H54 (cell line): ENCODE data around the gene STH.

Experiments
- DNase-seq: peaks from one replicate; pipeline ENCODE4 v3.0.0; 2011; ENCODE audit warnings: low spot score, mixed read lengths; ENCODE audit not compliant: insufficient read length
- FAIRE-seq: peaks from 3 replicates; lab custom pipeline; 2011; peaks lifted over from hg19 to GRCh38; lab: Jason Lieb, UNC
- POLR2A ChIP-seq: IDR thresholded peaks from 2 replicates; pipeline ENCODE4 v1.6.1; 2011; ENCODE audit warnings: low read depth, mild to moderate bottlenecking, low read length

Gene STH

DNA sequence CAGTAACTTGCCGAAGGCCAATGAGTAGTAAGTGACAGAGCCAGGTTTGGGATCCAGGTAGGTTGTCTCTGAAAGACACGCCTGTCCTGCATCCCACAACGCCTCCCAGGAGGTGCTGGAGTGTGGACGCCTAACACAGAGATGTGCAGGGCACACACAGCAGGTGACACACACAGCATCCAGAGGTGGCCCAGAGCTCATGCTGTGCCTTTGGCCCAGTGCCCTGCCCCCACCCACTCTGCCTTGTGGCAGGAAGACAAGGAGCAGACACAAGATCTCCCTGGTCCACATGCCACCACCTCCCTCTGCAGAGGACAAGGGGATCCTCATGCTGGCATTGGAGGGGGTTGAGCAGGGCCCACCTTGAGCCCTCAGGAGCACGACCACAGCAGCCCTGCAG, 14.7 kb upstream of the STH start:
- FAIRE-seq (no peak), DNase-seq (no peak)
- TF ChIP-seq POLR2A, result no peak

DNA sequence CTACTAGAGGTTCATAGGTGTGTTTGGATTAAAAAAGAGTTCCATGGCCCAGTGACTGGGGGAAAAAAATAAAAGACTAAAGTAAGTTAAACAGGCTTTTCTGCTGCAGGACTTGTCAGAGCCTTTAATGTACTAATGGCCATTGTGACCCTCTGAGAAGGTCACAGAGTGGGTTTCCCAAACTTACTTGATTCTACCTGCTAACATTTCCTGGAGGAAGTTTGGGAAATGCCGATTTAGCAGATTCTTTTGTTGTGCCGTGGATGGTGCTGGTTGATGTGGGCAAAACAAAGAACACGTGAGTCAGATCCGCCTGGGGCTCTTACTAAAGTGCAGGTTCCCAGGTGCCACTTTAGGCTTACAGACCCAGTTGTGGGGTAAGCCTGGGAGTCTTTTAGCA, 13.6 kb upstream of the STH start:
- no peak for FAIRE-seq
- DNase-seq, result no peak
- no peak for TF ChIP-seq POLR2A

DNA sequence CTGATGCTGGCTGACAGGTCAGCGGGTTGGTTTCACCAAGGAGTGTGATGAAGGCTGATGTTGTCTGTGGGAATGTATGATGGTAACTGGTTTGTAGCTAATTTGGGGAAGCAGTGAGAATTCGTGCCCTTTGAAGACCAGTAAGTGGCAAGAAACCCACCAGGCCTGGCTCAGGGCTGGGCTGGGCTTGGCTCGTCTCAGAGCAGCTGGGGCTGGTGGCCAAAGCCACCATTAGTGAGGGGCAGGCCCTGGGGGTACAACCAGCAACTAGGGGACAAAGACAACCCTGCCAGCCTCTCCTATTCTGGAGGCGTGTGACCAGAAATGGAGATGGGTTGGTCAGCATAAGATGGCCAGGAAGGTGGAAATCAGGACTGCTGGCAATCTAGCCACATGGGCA, 13.0 kb upstream of the STH start:
- FAIRE-seq (no peak), DNase-seq (no peak)
- no peak for TF ChIP-seq POLR2A

DNA sequence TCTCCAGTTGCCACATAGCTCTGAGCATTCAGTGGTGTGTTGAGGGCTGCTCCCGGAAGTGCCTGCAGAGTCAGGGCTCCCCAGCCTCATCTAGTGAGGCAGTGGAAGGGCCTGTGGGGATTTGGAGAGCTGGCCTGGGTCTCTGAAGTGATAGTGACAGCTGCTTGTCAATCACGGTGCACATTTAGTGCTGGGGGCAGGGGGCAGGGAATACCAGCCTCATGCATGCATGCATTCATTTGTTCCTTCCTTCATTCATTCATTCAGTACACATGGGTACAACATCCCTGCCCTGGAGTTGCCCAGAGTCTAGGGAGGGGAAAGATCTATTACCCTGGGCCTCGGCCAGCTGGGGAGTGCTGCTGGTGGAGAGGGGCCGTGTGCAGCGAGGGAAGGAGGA, 11.3 kb upstream of the STH start:
- DNase-seq (no peak), FAIRE-seq (no peak)
- no peak for TF ChIP-seq POLR2A

DNA sequence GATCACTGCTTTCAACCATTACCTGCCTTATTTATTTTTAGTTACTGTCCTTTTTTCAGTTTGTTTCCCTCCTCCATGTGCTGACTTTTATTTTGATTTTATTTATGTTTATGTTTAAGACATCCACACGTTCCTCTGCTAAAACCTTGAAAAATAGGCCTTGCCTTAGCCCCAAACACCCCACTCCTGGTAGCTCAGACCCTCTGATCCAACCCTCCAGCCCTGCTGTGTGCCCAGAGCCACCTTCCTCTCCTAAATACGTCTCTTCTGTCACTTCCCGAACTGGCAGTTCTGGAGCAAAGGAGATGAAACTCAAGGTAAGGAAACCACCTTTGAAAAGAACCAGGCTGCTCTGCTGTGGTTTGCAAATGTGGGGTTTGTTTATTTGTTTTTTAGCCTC, 9.3 kb upstream of the STH start:
- DNase-seq, result no peak
- no peak for TF ChIP-seq POLR2A
- FAIRE-seq, result no peak

DNA sequence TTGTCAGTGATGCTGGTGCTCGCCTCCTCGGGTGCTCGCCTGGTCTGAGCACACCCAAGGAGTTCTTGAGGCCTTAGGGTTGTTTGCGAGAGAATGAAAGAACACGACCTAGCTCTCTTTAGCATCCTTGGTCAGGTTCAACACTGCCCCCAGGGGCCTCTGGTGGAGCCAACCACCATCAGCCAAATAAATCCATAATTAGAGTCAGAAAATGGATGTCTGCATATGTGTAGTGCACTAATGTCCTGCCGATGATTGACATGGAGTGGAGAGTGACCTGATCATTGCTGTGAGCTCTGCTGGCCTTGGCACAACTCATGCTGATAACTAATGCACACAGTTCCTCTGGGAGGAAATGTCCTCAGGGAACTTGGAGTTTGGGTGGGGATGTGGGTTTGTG, 8.2 kb upstream of the STH start:
- TF ChIP-seq POLR2A, result no peak
- DNase-seq (no peak), FAIRE-seq (no peak)

DNA sequence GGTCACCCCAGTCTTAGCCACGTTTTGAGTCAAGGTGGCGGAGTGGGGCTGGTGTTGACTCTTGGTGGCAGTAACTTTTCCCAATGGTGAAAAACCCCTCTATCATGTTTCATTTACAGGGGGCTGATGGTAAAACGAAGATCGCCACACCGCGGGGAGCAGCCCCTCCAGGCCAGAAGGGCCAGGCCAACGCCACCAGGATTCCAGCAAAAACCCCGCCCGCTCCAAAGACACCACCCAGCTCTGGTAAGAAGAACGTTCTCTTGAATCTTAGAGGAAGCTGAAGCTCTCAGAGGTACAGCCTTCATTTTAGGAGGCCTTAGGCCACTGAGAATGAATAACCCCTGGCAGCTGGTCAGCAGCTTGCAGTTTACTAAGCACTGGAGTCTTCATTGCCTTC, 7.7 kb upstream of the STH start:
- no peak for TF ChIP-seq POLR2A
- no peak for FAIRE-seq
- DNase-seq, result no peak

DNA sequence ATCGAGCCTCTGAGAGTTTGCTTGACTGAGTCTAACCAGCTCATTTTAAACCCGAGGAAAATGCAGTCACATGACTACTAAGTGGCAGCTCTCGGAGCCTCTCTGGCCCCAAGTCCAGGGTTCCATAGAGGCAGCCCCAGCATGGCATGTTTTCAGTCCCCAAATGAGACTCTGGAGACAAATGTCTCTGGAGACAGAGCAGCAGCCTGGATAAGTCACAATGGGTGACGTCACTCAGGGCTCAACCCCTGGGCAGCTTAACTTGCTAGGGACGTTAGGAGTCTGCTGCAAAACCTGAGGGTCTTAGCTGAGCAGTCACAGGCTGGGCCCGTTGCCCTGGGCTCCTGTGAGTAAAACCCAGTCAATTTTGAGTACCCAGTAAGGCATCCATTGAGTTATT, 6.9 kb upstream of the STH start:
- no peak for DNase-seq
- no peak for TF ChIP-seq POLR2A

DNA sequence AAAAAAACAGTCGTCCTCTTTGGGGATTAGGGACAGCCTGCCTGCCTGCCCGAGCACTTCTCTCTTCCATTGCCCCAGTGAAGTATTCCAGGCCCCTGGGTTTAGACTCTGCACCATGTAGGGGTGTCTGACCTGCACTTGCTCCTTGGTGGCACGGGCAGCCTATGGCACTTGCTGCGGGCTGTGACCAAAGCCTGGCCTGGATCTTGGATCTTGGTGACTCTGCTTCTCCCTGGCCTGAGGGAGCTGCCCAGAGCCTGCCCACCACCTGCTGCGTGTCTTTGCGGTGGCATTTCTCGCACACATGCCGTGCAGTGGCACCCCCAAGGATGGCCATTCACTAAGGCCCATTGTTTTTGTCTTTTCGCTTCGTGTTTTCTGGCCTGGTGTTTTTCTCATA, 6.1 kb upstream of the STH start:
- FAIRE-seq (no peak), DNase-seq (no peak)
- no peak for TF ChIP-seq POLR2A

More for the DNA sequence above, 6.9 kb upstream of the STH start:
- FAIRE-seq, result no peak

DNA sequence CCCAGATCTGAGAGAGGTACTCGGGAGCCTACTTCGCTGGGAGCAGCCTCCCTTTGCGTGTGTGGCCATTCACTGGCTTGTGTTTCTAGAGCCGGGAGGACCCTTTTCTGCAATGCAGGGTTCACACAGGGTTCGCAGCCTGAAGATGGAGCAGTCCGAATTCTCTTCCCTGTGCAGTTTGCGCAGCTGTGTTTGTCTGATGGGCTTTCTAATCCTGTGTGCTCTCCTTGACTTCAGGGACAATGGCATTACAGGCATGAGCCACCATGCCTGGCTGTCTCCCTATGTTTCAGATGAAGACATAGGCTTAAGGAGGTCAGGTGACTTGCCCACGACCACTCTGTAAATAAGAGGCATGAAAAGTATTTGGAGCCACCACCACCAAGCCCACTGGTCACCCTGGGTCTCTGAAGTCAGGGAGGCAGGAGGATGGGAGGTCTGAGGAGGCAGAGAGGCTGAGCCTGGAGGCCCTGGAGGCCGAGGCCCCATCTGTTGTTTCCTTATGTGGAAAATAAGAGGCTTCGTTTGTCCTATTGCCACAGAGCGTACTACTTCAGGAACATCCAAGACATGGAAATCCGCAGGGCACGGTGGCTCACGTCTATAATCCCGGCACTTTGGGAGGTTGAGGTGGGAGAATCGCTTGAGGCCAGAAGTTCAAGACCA, 5.0 kb upstream of the STH start:
- TF ChIP-seq POLR2A, result no peak
- no peak for DNase-seq
- no peak for FAIRE-seq

DNA sequence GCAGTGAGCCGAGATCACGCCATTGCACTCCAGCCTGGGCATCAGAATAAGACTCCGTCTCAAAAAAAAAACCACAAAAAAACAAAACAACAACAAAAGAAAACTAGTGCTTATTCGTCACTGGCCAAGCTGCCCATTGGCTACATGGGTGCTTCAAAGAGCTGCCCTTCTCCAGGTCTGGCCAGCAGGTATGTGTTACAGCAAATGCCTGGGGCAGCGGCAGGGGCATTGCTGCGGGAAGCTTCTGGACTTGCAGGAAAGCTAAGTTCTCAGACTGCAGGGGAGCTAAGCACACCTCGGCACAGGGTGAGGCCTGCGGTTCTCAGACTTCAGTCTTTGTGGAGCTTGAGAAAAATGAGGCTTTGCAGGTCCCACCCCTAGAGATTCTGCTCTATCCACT, 4.1 kb upstream of the STH start:
- no peak for DNase-seq
- TF ChIP-seq POLR2A, result no peak
- FAIRE-seq, result no peak

DNA sequence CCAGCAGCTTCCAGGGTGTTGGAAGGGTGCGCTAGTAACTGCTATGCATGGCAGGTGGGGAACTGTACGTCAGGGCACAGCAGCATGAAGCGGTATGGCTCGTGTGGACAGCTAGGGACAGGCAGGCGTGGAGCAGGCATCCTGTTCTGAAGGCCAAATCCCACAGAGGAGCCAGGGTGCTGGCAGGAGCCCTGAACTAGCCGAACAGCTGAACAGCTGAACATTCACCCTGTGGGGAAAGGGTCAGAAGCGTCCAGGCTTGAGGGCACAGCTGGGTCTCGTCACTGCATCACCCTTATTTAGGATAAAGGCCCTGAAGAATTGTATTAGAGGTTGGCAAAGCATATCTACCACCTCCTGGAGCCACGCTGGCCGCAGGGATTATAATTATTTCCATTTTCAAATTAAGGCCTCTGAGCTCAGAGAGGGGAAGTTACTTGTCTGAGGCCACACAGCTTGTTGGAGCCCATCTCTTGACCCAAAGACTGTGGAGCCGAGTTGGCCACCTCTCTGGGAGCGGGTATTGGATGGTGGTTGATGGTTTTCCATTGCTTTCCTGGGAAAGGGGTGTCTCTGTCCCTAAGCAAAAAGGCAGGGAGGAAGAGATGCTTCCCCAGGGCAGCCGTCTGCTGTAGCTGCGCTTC, 3.3 kb upstream of the STH start:
- FAIRE-seq, result no peak
- no peak for DNase-seq
- no peak for TF ChIP-seq POLR2A

DNA sequence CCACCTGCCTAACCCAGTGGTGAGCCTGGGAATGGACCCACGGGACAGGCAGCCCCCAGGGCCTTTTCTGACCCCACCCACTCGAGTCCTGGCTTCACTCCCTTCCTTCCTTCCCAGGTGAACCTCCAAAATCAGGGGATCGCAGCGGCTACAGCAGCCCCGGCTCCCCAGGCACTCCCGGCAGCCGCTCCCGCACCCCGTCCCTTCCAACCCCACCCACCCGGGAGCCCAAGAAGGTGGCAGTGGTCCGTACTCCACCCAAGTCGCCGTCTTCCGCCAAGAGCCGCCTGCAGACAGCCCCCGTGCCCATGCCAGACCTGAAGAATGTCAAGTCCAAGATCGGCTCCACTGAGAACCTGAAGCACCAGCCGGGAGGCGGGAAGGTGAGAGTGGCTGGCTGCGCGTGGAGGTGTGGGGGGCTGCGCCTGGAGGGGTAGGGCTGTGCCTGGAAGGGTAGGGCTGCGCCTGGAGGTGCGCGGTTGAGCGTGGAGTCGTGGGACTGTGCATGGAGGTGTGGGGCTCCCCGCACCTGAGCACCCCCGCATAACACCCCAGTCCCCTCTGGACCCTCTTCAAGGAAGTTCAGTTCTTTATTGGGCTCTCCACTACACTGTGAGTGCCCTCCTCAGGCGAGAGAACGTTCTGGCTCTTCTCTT, 2.6 kb upstream of the STH start:
- TF ChIP-seq POLR2A, result no peak
- no peak for FAIRE-seq

DNA sequence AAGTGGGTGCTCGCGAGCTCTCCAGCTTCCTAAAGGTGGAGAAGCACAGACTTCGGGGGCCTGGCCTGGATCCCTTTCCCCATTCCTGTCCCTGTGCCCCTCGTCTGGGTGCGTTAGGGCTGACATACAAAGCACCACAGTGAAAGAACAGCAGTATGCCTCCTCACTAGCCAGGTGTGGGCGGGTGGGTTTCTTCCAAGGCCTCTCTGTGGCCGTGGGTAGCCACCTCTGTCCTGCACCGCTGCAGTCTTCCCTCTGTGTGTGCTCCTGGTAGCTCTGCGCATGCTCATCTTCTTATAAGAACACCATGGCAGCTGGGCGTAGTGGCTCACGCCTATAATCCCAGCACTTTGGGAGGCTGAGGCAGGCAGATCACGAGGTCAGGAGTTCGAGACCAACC, 1.9 kb upstream of the STH start:
- FAIRE-seq (no peak), DNase-seq (no peak)
- TF ChIP-seq POLR2A, result no peak

More for the DNA sequence above, 2.6 kb upstream of the STH start:
- no peak for DNase-seq

DNA sequence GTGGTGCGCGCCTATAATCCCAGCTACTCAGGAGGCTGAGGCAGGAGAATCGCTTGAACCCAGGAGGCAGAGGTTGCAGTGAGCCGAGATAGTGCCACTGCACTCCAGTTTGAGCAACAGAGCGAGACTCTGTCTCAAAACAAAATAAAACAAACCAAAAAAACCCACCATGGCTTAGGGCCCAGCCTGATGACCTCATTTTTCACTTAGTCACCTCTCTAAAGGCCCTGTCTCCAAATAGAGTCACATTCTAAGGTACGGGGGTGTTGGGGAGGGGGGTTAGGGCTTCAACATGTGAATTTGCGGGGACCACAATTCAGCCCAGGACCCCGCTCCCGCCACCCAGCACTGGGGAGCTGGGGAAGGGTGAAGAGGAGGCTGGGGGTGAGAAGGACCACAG, 1.4 kb upstream of the STH start:
- FAIRE-seq (no peak), DNase-seq (no peak)
- no peak for TF ChIP-seq POLR2A

DNA sequence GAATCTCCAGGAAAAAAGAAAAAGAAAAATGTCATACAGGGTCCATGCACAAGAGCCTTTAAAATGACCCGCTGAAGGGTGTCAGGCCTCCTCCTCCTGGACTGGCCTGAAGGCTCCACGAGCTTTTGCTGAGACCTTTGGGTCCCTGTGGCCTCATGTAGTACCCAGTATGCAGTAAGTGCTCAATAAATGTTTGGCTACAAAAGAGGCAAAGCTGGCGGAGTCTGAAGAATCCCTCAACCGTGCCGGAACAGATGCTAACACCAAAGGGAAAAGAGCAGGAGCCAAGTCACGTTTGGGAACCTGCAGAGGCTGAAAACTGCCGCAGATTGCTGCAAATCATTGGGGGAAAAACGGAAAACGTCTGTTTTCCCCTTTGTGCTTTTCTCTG, 845 bp downstream of the STH start:
- no peak for TF ChIP-seq POLR2A
- no peak for FAIRE-seq
- no peak for DNase-seq
